Heart left ventricle (tissue), 16 donors: ENCODE data around the gene HERC3. TPM values are rescaled to one million over a fixed set of nuclear protein-coding genes. Genes with fewer than 3 reads are reported as not detected.
A peak's percentile ranks its signal among the peaks of the same experiment; 100 is the strongest.

ENCODE experiments used
- ATAC-seq, 4 donors: fragments of 200-7000 bp; cut with Tn5 transposase; one replicate each; pipeline ENCODE4 v1.9.1; 2020 to 2022; ENCODE audit warnings: moderate library complexity in 4 of 4, mild to moderate bottlenecking in 3 of 4, moderate number of reproducible peaks in 1 of 4
- DNase-seq, 5 donors: peaks; one replicate each; pipeline ENCODE4 v3.0.0-alpha.2; 2020
- H3K27ac ChIP-seq, 12 donors: fragments of 200-600 bp; sonication (generic) in 4 of 12; one replicate each; pipeline versions ENCODE4 v1.5.0 to v1.8.0; 2016 to 2022; ENCODE audit warnings: mild to moderate bottlenecking in 2 of 12
- H3K27me3 ChIP-seq, 9 donors: fragments of 200-600 bp; sonication (generic) in 2 of 9; one replicate each; pipeline versions ENCODE4 v1.5.1 to v1.8.0; 2016 to 2022; ENCODE audit warnings: mild to moderate bottlenecking in 3 of 9
- H3K36me3 ChIP-seq, 9 donors: fragments of 200-600 bp; sonication (generic) in 2 of 9; one replicate each; pipeline versions ENCODE4 v1.5.0 to v1.8.0; 2018 to 2022; ENCODE audit warnings: mild to moderate bottlenecking in 2 of 9
- H3K4me1 ChIP-seq, 12 donors: fragments of 200-600 bp; sonication (generic) in 4 of 12; one replicate each; pipeline versions ENCODE4 v1.5.0 to v1.8.0; 2016 to 2022; ENCODE audit warnings: mild to moderate bottlenecking in 3 of 12
- H3K4me3 ChIP-seq, 12 donors: fragments of 200-600 bp; sonication (generic) in 4 of 12; one replicate each; pipeline versions ENCODE4 v1.5.0 to v1.8.0; 2017 to 2022; ENCODE audit warnings: mild to moderate bottlenecking in 9 of 12, moderate library complexity in 4 of 12
- H3K9me3 ChIP-seq, 12 donors: fragments of 200-600 bp; sonication (generic) in 4 of 12; one replicate each; pipeline versions ENCODE4 v1.5.0 to v1.8.0; 2016 to 2022; ENCODE audit warnings: mild to moderate bottlenecking in 1 of 12
- CTCF ChIP-seq, 12 donors: fragments of 200-600 bp; sonication (generic) in 4 of 12; IDR thresholded peaks; one replicate each; pipeline versions ENCODE4 v1.5.0 to v1.8.0; 2018 to 2022; ENCODE audit warnings: antibody characterized with exemption in 12 of 12, mild to moderate bottlenecking in 5 of 12
- POLR2A ChIP-seq, 2 donors: fragments of 450-650 bp; IDR thresholded peaks; one replicate each; pipeline ENCODE4 v1.6.1; 2017; ENCODE audit warnings: antibody characterized with exemption in 2 of 2, mild to moderate bottlenecking in 2 of 2, moderate library complexity in 2 of 2
- WGBS, 4 donors: extraction: QIAGEN DNeasy Blood & Tissue Kit in 2 of 4; methylation state at CpG; one replicate each; pipeline versions ENCODE4 v1.1.5 to v1.1.7; 2013 to 2018; 5-methylcytosine and 5-hydroxymethylcytosine counted together
- intact Hi-C, 10 donors: fragments of 100-400 bp; cut with DNase I; formaldehyde crosslinking; loops; one replicate each; pipeline versions ENCODE4 v1.11.1 to v1.14.2; 2022
- polyA plus RNA-seq, 2 donors: library from polyadenylated mRNA; stranded (reverse); fragments of 200-250 nt; gene quantifications; one replicate each; pipeline ENCODE4 v1.2.3, GENCODE V29; 2013
- total RNA-seq, 9 donors: library from RNA; depleted of rRNA in 2 of 9; stranded (reverse); fragments of >200 nt in 2 of 9; fragmentation: NEBNext Ultra II Directional in 3 of 9; extraction: Animal tissue kit (Norgen Biotek cat#: 25700) in 3 of 9; gene quantifications; one replicate each; pipeline versions ENCODE4 v1.1.0 to v1.2.4, GENCODE V29; 2016 to 2023
- donor health status: ischemic (EF 13 %, LVEDD 7.1; RV severe dilation, severe dysfunction).
- donor health status: healthy with polysubstance abuse.
- donor health status: DM: no; HTN: yes; CAD: no.
- donor health status: DM: no; HTN: no; CAD: no.
- donor health status: ischemic (EF 25% LVEDD 6.9; RV normal size, moderate dysfunction).
- donor health status: ischemic (EF 25% LVEDD 5.7; RV mildly dilated, moderate dysfunction).
- donor health status: healthy.
- donor health status: DM: yes; HTN: yes; CAD: no.
- donor health status: ischemic (EF 35%, LVEDD 5.7; RV mildly dilated, moderate dysfunction).
- donor health status: nonischemic (EF 11% LVEDD 7.7; RV severe dilation, severe dysfunction).
- donor health status: DM: yes; HTN: yes; CAD: no.
- donor health status: PGD.
- donor health status: ischemic (EF 29% LVEDD 5.4; RV normal size, mild dysfunction).
- donor health status: nonischemic (EF 23%, LVEDD 6.1; RV moderate dilation, normal function).

Gene HERC3
- total and polyA plus RNA-seq, 11 donors = 10.4 to 66.6 (median 48.4) TPM

DNA sequence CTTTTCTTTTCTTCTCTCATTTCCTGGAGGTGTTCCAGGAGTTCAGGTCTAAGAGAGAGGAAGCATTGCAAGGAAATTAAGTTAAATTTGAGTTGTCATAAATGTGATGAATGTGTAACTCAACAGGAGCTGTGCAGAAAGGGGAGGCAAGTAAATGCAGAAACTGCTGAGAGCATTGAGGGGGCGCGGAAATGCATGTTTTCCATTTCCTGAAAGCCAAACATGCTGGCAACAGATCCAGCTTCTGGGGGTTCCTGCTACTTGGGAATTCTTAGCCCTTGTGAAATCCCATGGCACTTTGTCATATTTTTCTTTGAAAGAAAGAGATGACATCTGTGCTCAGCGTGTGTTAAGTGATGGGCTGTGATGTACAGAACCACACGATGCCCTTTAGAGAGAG, 139.1 kb downstream of the HERC3 start:
- ATAC-seq (no peak), DNase-seq (no peak)
- intact Hi-C loops = no loop called here
- 85 to 92% (median 87%) methylated on average over 4 of the region's 4 CpGs for WGBS, 4 donors
- H3K4me1 ChIP-seq = peaks cover 0 to 45% (median 20%) of the 10 kb centered on the region in 12 donors
- peaks cover 0 to 87% (median 71%) of the 10 kb centered on the region in 9 donors for H3K36me3 ChIP-seq
- H3K9me3 ChIP-seq = no peaks in the 10 kb centered on the region
- no peak overlapping the region for H3K4me3 ChIP-seq
- no peak overlapping the region for H3K27ac ChIP-seq
- no peaks in the 10 kb centered on the region for H3K27me3 ChIP-seq
- TF ChIP-seq CTCF (IDR thresholded peaks at IDR 0.05) (no peak), POLR2A (IDR thresholded peaks at IDR 0.05) (no peak)

DNA sequence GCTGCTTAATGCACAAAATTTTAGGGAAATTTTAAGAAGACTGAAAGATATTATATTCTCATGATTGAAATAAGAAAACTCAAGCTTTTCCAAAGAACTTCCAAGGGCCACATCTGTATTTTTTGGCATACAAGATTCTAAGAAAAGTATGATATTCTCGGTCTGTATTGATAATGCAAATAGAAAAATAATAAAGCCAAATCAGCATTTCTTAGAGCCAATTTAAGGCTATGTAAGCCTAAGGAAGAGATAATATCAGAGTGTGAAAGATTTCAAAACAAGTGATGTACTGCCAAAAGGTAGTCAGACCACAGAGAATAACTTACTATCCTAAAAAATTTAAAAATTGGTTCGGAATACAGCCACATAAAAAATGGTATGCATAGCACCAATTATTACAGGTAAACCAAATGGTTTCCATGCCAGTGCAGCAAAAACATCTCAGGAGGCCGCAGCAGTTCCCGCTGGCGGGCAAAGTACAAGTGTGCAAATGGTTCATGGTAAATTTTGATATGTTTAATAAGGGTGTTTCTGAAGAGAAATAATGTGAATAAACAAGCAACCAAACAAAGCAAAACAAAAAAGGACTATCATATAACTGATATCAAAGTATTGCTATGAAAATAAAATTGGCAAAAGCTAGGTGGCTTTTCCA, 140.6 kb downstream of the HERC3 start:
- Histone ChIP-seq H3K9me3 (no peaks in the 10 kb centered on the region), H3K4me1 (peaks cover 0 to 50% (median 20%) of the 10 kb centered on the region in 12 donors), H3K36me3 (peaks cover 0 to 77% (median 58%) of the 10 kb centered on the region in 9 donors), H3K27ac (no peak overlapping the region), H3K4me3 (no peak overlapping the region), H3K27me3 (no peaks in the 10 kb centered on the region)
- DNase-seq (no peak), ATAC-seq (no peak)
- intact Hi-C loops = no loop called here
- TF ChIP-seq POLR2A (IDR thresholded peaks at IDR 0.05) (no peak), CTCF (IDR thresholded peaks at IDR 0.05) (no peak)
- 92 to 96% (median 94%) methylated on average over 5 of the region's 5 CpGs for WGBS, 4 donors

DNA sequence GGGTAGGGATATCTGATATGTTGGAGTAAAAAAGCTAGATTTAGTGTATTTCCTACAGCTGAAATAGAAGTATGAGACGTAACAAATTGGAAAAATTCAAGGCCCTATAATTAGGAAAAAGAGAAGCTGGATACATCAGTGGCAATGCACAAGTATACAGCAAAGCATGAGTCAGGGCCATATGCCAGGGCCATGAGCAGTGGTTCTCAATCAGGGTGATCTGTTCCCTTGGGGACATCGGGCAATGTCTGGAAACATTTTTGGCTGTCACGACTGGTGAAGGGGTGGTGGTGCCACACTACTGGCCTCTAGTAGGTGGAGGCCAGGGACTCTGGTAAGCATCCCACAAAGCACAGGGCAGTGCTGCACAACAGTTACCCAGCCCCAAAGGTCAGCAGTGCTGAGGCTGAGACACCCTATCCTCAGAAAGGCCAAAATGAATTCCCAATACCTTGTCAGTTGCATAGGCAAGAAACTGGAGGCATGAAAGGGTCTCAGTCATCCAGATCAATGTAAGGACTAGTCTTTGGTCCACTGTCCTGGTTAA, 142.2 kb downstream of the HERC3 start:
- no peak for DNase-seq
- Histone ChIP-seq H3K9me3 (no peaks in the 10 kb centered on the region), H3K4me3 (no peak overlapping the region), H3K36me3 (peaks cover 0 to 74% (median 57%) of the 10 kb centered on the region in 9 donors), H3K27ac (peak overlapping the region in 1 of 12 donors; percentile 3), H3K27me3 (no peaks in the 10 kb centered on the region), H3K4me1 (peaks cover 0 to 40% (median 11%) of the 10 kb centered on the region in 12 donors)
- WGBS, 4 donors = 50 to 89% (median 70%) methylated on average over 3 of the region's 3 CpGs
- peak in 2 of 4 donors; percentile 30 to 51 for ATAC-seq
- intact Hi-C loops = no loop called here
- TF ChIP-seq POLR2A (IDR thresholded peaks at IDR 0.05) = no peak
- TF ChIP-seq CTCF (IDR thresholded peaks at IDR 0.05) = no peak

DNA sequence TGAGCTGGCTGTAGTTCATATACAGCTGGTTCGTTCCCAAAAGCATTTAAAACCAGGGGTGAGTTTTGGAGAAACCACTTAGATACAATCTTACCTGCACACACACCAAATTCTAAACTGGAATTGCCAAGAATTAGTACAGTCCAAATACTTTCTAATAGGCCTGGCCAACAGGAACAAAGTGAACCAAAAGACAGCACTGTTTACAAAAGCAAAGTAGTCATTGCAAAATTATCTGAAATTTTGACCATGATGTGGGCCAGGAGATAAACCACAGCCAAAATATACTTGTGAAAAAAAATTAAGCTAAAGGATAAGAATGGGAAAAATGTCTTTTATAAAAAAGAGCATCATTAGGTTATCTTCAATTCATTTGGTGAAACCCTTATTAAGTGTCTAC, 143.3 kb downstream of the HERC3 start:
- DNase-seq (no peak), ATAC-seq (peak in 2 of 4 donors; percentile 26 to 30)
- no peaks in the 10 kb centered on the region for H3K27me3 ChIP-seq
- TF ChIP-seq CTCF (IDR thresholded peaks at IDR 0.05) = no peak
- TF ChIP-seq POLR2A (IDR thresholded peaks at IDR 0.05) = no peak
- 84 to 93% (median 88%) methylated on average over 1 of the region's 1 CpG for WGBS, 4 donors
- H3K9me3 ChIP-seq = no peaks in the 10 kb centered on the region
- no peak overlapping the region for H3K4me3 ChIP-seq
- peak overlapping the region in 2 of 12 donors; percentile 3 to 8 for H3K27ac ChIP-seq
- H3K36me3 ChIP-seq = peaks cover 0 to 65% (median 49%) of the 10 kb centered on the region in 9 donors
- intact Hi-C loops = no loop called here
- H3K4me1 ChIP-seq = peaks cover 0 to 38% (median 10%) of the 10 kb centered on the region in 12 donors
